ENCODE data around the gene SRA1. TPM values are rescaled to one million over a fixed set of nuclear protein-coding genes. Genes with fewer than 3 reads are reported as not detected.
A peak's percentile ranks its signal among the peaks of the same experiment; 100 is the strongest.

SRA1 gene
- total and polyA plus RNA-seq, 5 experiments from 2014 or later = 26.7 to 37.5 (median 28.3) TPM

DNA sequence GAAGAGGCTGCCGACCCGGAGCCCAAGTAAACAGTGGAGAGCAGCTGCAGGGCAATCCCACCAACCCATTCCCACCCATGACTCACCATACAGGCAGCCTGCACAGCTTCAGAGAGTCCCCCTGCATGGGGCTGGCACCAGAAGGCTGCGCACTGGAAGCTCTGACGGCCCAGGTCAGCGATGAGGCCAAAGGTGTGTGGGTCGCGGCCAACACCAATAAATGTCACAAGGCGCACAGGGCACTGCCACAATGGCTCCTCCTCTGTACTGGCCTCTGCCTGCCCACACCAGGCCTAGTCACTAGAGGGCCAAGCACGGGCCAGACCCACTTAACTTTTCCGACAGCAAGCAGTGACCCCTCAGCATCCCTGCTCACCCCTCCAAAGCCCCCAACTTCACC lies 3.0 kb upstream of the SRA1 start:
- peaks cover 36 to 56% (median 50%) of the 10 kb centered on the region in 4 donors for H3K4me1 Mint-ChIP-seq
- H3K27me3 Mint-ChIP-seq = no peaks in the 10 kb centered on the region
- ATAC-seq (no peak), DNase-seq (no peak)
- no peaks in the 10 kb centered on the region for H3K9me3 Mint-ChIP-seq
- POLR2A ChIA-PET = no interaction called here
- peaks cover 0 to 10% (median 0%) of the 10 kb centered on the region in 3 donors for H3K36me3 Mint-ChIP-seq
- H3K27ac Mint-ChIP-seq = peak overlapping the region in 1 of 10 donors; percentile 66
- peak overlapping the region in 1 of 10 donors; percentile 29 for H3K4me3 Mint-ChIP-seq

DNA sequence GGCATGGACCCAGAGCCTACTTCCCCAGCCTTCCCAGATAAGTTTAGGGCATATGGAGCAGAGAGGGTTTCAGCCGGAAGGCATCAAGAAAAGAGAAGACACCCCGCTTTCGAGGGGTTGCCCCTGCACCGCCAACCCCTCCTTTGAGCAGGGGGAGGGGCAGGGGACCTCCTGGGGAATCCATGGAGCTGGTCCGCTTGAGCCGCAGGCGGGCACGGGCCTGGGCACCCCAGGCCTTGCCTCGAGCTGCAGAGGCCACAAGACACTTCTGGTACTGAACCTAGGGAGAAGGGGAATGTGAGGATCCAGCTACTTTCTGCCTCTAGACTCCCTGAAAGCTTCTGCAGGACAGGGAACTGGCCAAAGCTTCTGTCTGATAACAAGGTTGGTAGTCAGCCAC lies 1.3 kb upstream of the SRA1 start:
- POLR2A ChIA-PET = interaction anchor here (1.0 to 1.8 kb wide), 2 partner anchors 11 to 105 kb away, joined by 4 to 30 read pairs; partner anchors contain the start of gene EIF4EBP3
- peaks cover 38 to 57% (median 52%) of the 10 kb centered on the region in 4 donors for H3K4me1 Mint-ChIP-seq
- H3K36me3 Mint-ChIP-seq = peaks cover 0 to 11% (median 0%) of the 10 kb centered on the region in 3 donors
- DNase-seq (no peak), ATAC-seq (no peak)
- no peaks in the 10 kb centered on the region for H3K27me3 Mint-ChIP-seq
- H3K4me3 Mint-ChIP-seq = peak overlapping the region in 1 of 10 donors; percentile 94
- peak overlapping the region in 7 of 10 donors; percentile 8 to 97 (median 97) for H3K27ac Mint-ChIP-seq
- no peaks in the 10 kb centered on the region for H3K9me3 Mint-ChIP-seq

GRCh38 chr5:140557965-140558364 lies 692 bp upstream of the SRA1 start:
- DNase-seq (no peak), ATAC-seq (no peak)
- Mint-ChIP-seq H3K27me3 (no peaks in the 10 kb centered on the region), H3K9me3 (no peaks in the 10 kb centered on the region), H3K4me3 (peak overlapping the region; percentile 83 to 97 (median 92)), H3K27ac (peak overlapping the region; percentile 82 to 97 (median 96)), H3K36me3 (peaks cover 0 to 17% (median 3%) of the 10 kb centered on the region in 3 donors), H3K4me1 (peaks cover 43 to 58% (median 52%) of the 10 kb centered on the region in 4 donors)
- POLR2A ChIA-PET = interaction anchor here (0.6 to 1.9 kb wide), 5 partner anchors 10 to 156 kb away, joined by 4 to 30 read pairs (median 9); partner anchors contain the start of genes CD14, EIF4EBP3, IK and NDUFA2

DNA sequence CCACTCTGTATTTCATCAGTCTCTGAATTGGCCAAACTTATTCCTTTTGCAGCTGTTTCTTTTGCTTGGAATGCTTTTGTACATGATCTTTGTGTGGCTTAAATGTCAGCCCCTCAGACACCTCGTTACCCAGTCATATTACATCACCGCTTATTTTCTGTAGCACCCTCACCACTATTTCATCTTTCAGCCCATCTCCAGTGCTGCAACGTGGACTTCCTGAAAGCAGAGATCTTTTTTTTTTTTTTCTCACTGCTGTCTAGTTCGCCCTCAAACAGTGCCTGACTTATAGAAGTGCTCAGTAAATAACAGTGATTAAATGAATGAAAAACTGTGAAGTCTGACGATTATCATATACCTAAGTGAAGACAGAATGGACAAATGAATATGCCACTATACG lies 835 bp downstream of the SRA1 start:
- ATAC-seq = peak in 1 of 2 donors; percentile 42
- no peaks in the 10 kb centered on the region for H3K9me3 Mint-ChIP-seq
- POLR2A ChIA-PET = interaction anchor here (1.1 to 1.9 kb wide), 4 partner anchors 9 to 134 kb away, joined by 3 to 30 read pairs (median 12); partner anchors contain the start of genes CD14, EIF4EBP3, HARS1 and IK

DNA sequence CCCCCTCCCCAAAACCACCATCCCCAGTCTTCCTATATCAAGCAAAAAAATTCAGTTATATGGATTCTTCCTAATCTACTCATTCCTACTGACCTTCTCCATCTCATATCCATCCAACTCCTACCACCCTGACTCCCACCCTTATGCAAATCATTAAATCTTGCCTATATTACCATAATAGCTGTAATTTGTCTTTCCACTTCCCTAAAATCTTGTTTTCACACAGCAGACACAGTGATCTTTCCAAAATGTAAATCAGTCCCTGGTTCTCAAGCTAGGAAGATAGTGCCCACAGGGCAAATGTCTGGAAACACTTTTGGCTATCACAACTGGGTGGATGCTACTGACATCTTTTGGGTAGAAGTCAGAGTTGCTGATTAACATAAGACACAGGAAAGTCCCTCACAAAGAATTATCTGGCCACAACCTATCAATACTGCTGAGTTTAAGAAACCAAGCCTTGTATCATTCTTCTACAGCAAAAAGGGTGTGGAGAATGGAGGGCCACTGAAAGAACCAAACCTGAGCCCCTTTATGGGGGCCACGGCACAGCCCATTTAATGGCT lies 1.4 kb downstream of the SRA1 start:
- peaks cover 0 to 28% (median 7%) of the 10 kb centered on the region in 3 donors for H3K36me3 Mint-ChIP-seq

More for the DNA sequence above, 835 bp downstream of the SRA1 start:
- H3K27ac Mint-ChIP-seq = peak overlapping the region; percentile 82 to 97 (median 96)
- no peak for DNase-seq
- H3K36me3 Mint-ChIP-seq = peaks cover 0 to 29% (median 5%) of the 10 kb centered on the region in 3 donors
- no peaks in the 10 kb centered on the region for H3K27me3 Mint-ChIP-seq
- H3K4me1 Mint-ChIP-seq = peaks cover 43 to 54% (median 47%) of the 10 kb centered on the region in 4 donors
- H3K4me3 Mint-ChIP-seq = peak overlapping the region; percentile 83 to 97 (median 92)

GRCh38 chr5:140554454-140554853 lies 2.8 kb downstream of the SRA1 start:
- Mint-ChIP-seq H3K36me3 (peaks cover 0 to 38% (median 7%) of the 10 kb centered on the region in 3 donors), H3K9me3 (no peaks in the 10 kb centered on the region), H3K4me1 (peaks cover 44 to 61% (median 54%) of the 10 kb centered on the region in 4 donors), H3K27me3 (no peaks in the 10 kb centered on the region), H3K27ac (peak overlapping the region; percentile 4 to 88 (median 40)), H3K4me3 (peak overlapping the region in 6 of 10 donors; percentile 0 to 76 (median 16))
- POLR2A ChIA-PET = interaction anchor here (0.6 to 0.8 kb wide), 4 partner anchors 63 to 103 kb away, joined by 3 to 4 read pairs (median 3); partner anchors contain the start of genes IK and NDUFA2
- ATAC-seq (no peak), DNase-seq (no peak)

More for the DNA sequence above, 1.4 kb downstream of the SRA1 start:
- no peaks in the 10 kb centered on the region for H3K9me3 Mint-ChIP-seq
- no peaks in the 10 kb centered on the region for H3K27me3 Mint-ChIP-seq
- H3K4me1 Mint-ChIP-seq = peaks cover 42 to 54% (median 48%) of the 10 kb centered on the region in 4 donors
- DNase-seq (no peak), ATAC-seq (no peak)
- POLR2A ChIA-PET = interaction anchor here (0.6 to 1.4 kb wide), 2 partner anchors 10 to 115 kb away, joined by 3 to 4 read pairs; no protein-coding TSS in a partner anchor
- peak overlapping the region; percentile 83 to 97 (median 92) for H3K4me3 Mint-ChIP-seq
- peak overlapping the region; percentile 82 to 97 (median 96) for H3K27ac Mint-ChIP-seq

GRCh38 chr5:140553657-140554056 lies 3.6 kb downstream of the SRA1 start:
- no peak for ATAC-seq
- Mint-ChIP-seq H3K27me3 (no peaks in the 10 kb centered on the region), H3K27ac (peak overlapping the region; percentile 6 to 88 (median 59)), H3K4me1 (peaks cover 44 to 69% (median 62%) of the 10 kb centered on the region in 4 donors), H3K9me3 (no peaks in the 10 kb centered on the region), H3K36me3 (peaks cover 0 to 39% (median 7%) of the 10 kb centered on the region in 3 donors), H3K4me3 (peak overlapping the region in 6 of 10 donors; percentile 2 to 43 (median 4))
- POLR2A ChIA-PET = interaction anchor here (0.7 to 1.4 kb wide), 2 partner anchors 16 to 157 kb away, joined by 3 to 4 read pairs; no protein-coding TSS in a partner anchor
- DNase-seq = no peak

DNA sequence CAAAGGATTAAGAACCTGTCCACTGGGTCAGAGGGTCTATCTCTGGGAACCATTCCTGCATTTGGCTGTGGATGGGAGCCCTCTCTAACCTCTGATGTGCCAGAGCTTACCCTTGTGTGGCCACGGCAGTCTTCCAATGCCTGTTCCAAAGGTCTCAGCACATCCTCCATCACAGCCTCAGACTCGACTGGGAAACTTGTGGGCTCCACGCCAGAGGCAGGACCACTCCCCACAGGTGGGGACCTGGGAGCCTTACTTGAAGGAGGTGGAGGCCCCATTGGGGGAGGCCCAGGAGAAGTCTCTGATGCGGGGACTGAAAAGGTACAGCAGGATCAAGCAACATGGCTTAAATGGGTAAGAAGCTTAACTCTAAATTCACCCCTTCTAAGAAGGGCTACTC lies 5.4 kb downstream of the SRA1 start:
- POLR2A ChIA-PET = interaction anchor here (0.7 to 2.7 kb wide), 3 partner anchors 11 to 392 kb away, joined by 3 to 13 read pairs (median 4); partner anchors contain the start of genes APBB3, IK and NDUFA2
- H3K9me3 Mint-ChIP-seq = no peaks in the 10 kb centered on the region
- peaks cover 36 to 74% (median 68%) of the 10 kb centered on the region in 4 donors for H3K4me1 Mint-ChIP-seq
- H3K36me3 Mint-ChIP-seq = peaks cover 0 to 39% (median 7%) of the 10 kb centered on the region in 3 donors
- H3K27me3 Mint-ChIP-seq = no peaks in the 10 kb centered on the region
- ATAC-seq = no peak
- no peak overlapping the region for H3K4me3 Mint-ChIP-seq
- H3K27ac Mint-ChIP-seq = peak overlapping the region in 3 of 10 donors; percentile 50 to 74 (median 57)
- DNase-seq = no peak

DNA sequence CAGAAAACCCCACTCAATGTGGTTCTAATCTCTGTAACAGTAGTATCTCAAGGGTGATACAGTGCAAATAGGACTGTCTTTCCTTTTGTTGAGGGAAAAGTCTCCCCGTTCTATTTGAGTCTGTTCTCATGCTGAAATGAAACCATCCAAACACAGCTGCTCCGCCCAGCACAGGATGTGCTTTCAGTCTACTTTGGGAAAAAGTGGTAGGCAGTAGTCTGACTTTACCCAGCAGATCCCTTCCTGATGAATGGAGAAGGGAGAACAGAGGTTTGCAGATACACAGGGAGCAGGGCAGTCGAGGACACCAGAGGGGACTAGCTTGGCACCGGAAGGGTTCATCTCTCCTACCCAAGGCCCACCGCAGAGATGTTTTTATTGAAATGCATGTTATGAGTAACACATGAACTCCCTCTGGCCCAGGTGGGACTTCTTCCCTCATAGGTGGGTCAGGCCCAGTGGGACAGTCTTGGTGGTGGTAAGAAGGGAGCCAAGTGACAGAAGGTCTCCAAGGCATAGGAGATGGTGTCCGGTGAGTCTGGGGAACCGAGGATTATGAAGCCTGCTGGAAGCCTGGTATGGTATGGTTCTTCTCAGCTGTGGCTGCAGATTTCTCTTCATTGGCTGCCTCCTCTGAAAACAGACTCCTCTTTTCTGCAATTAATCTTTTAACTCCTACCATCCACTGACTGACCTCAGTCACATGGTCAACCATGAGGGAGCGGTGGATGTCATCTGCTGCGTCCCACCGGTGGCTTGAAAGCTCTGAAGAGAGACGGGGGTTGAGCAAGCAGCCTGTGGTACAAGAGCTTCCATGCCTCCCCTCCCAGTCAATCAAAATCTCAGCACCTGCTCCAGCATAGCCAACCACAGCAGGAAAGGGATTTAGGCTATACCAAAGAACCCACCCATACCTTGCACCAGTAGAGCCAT lies 6.9 kb downstream of the SRA1 start:
- Mint-ChIP-seq H3K4me1 (peaks cover 28 to 63% (median 61%) of the 10 kb centered on the region in 4 donors), H3K27ac (peak overlapping the region; percentile 63 to 98 (median 90)), H3K4me3 (peak overlapping the region in 7 of 10 donors; percentile 5 to 81 (median 27)), H3K9me3 (no peaks in the 10 kb centered on the region), H3K27me3 (no peaks in the 10 kb centered on the region), H3K36me3 (peaks cover 0 to 39% (median 7%) of the 10 kb centered on the region in 3 donors)
- no peak for ATAC-seq
- no peak for DNase-seq
- POLR2A ChIA-PET = interaction anchor here (1.0 to 5.3 kb wide), 3 partner anchors 12 to 97 kb away, joined by 4 to 61 read pairs (median 13); partner anchors contain the start of genes APBB3, IK, NDUFA2 and SLC35A4

DNA sequence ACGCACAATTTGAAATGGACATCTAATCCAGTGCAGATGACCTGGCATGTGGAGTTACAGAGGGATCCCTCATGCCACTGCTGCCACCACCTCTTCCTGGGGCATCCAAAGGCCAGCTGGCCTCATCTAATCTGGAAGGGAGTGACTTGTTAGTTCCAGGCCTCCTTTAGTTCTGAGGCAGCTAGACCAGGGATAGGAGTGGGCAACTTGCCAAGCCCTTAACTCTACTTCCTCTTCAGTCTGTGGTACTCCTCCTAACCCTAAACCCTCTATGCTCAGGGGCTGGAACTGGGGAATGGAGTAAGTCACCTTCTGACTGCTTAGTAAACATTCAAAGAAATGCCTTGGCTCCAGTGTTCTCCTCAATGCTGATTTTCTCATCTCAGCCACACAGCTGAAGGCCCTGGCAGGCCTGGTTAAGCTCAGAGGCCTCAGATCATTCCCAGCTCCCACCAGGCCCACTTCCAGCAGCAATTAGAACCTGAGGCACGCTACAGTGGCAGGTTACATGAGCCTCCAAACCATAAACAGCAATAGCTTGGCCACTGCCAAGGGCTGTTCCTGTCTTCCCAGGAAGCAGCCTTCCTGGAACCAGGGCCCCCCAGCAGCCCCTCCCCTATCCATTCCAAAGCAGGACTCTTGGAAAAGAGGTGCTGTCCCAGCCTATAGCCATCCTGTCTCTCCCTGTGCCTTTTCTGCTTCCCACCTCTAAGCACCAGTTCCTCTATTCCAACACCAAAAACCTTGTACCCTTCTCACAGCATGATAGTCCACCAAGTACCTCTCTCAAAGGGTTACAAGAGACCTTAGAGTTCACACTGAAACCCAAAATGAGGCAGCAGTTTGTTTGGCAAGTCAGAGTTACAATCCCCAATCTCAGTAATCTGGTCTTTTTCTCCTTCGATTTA lies 7.8 kb downstream of the SRA1 start:
- POLR2A ChIA-PET = interaction anchor here (1.0 to 5.3 kb wide), 6 partner anchors 8 to 98 kb away, joined by 3 to 61 read pairs (median 18); partner anchors contain the start of genes APBB3, CD14, IK and NDUFA2
- peak in 1 of 10 donors; percentile 13 for DNase-seq
- Mint-ChIP-seq H3K36me3 (peaks cover 0 to 43% (median 7%) of the 10 kb centered on the region in 3 donors), H3K27me3 (no peaks in the 10 kb centered on the region), H3K4me3 (peak overlapping the region; percentile 77 to 96 (median 92)), H3K9me3 (no peaks in the 10 kb centered on the region), H3K4me1 (peaks cover 25 to 54% (median 53%) of the 10 kb centered on the region in 4 donors), H3K27ac (peak overlapping the region; percentile 93 to 99 (median 97))
- no peak for ATAC-seq

DNA sequence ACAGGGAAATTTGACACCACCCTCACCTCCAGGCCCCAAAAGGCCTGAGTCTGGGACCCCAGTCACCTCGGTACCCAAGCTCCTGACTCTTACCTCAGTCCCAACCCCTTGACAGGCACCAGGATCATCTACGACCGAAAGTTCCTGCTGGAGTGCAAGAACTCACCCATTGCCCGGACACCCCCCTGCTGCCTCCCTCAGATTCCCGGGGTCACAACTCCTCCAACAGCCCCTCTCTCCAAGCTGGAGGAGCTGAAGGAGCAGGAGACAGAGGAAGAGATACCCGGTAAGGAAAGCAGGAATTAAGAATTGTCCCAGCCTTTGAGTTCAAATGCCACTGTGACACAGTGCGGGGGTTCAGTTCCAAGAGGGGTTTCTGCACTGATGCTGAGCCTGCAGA lies 8.5 kb downstream of the SRA1 start:
- H3K27ac Mint-ChIP-seq = peak overlapping the region; percentile 94 to 99 (median 98)
- H3K4me3 Mint-ChIP-seq = peak overlapping the region; percentile 81 to 96 (median 93)
- H3K9me3 Mint-ChIP-seq = no peaks in the 10 kb centered on the region
- peaks cover 0 to 48% (median 7%) of the 10 kb centered on the region in 3 donors for H3K36me3 Mint-ChIP-seq
- peaks cover 22 to 47% (median 46%) of the 10 kb centered on the region in 4 donors for H3K4me1 Mint-ChIP-seq
- DNase-seq (no peak), ATAC-seq (no peak)
- POLR2A ChIA-PET = interaction anchor here (0.5 to 5.3 kb wide), 15 partner anchors 9 to 152 kb away, joined by 3 to 61 read pairs (median 6); partner anchors contain the start of genes ANKHD1, APBB3, CD14 and HARS1
- no peaks in the 10 kb centered on the region for H3K27me3 Mint-ChIP-seq

Data from naive thymus-derived CD8-positive, alpha-beta T cell (primary cell).